WTC11 (cell line): ENCODE results near the gene BCAS1. TPM values are rescaled to one million over a fixed set of nuclear protein-coding genes. Genes with fewer than 3 reads are reported as not detected.

Experiments
- ATAC-seq: fragments of 200-7000 bp; cut with Tn5 transposase; 2 replicates; pipeline ENCODE4 v1.10.0; 2021; ENCODE audit warnings: mild to moderate bottlenecking, moderate library complexity
- CTCF ChIA-PET: fragments of 300-600 bp; sonication (Branson Sonifier 250); formaldehyde crosslinking; loops from one replicate; lab custom pipeline; 2021; ENCODE audit warnings: antibody characterized with exemption; lab: Charles Lee
- POLR2A ChIA-PET: fragments of 350-600 bp; sonication (Branson Sonifier 250); formaldehyde crosslinking; loops from one replicate; lab custom pipeline; 2021; ENCODE audit warnings: antibody characterized with exemption; lab: Charles Lee
- DNase-seq: peaks from one replicate; pipeline ENCODE4 v3.0.0; 2021; ENCODE audit warnings: low spot score
- H3K27ac Mint-ChIP-seq: 2 replicates; pipeline ENCODE4 v1.8.0; 2021; ENCODE audit warnings: mixed read lengths
- H3K27me3 Mint-ChIP-seq: 2 replicates; pipeline ENCODE4 v1.8.0; 2021; ENCODE audit warnings: low read depth, mild to moderate bottlenecking, moderate library complexity, mixed read lengths
- H3K36me3 Mint-ChIP-seq: 2 replicates; pipeline ENCODE4 v1.8.0; 2021; ENCODE audit warnings: mixed read lengths
- H3K4me1 Mint-ChIP-seq: 2 replicates; pipeline ENCODE4 v1.8.0; 2022; ENCODE audit warnings: mixed read lengths
- H3K4me3 Mint-ChIP-seq: 2 replicates; pipeline ENCODE4 v1.8.0; 2021; ENCODE audit warnings: mild to moderate bottlenecking, moderate library complexity, mixed read lengths
- H3K9me3 Mint-ChIP-seq: 2 replicates; pipeline ENCODE4 v1.8.0; 2021; ENCODE audit warnings: mixed read lengths
- CDX4 ChIP-seq: fragments of 250-450 bp; sonication (Bioruptor Pico); IDR thresholded peaks from 2 replicates; pipeline ENCODE4 v1.9.0; 2021; ENCODE audit warnings: moderate library complexity, mild to moderate bottlenecking, inconsistent platforms, borderline replicate concordance
- EMX1 ChIP-seq: fragments of 250-450 bp; sonication (Bioruptor Pico); IDR thresholded peaks from 2 replicates; pipeline ENCODE4 v1.8.0; 2021; ENCODE audit warnings: mild to moderate bottlenecking
- FOXJ3 ChIP-seq: sonication (generic); formaldehyde crosslinking; IDR thresholded peaks from 2 replicates; pipeline ENCODE4 v1.9.0; 2021; ENCODE audit warnings: missing genetic modification reagents, mild to moderate bottlenecking, borderline replicate concordance
- FOXP1 ChIP-seq: sonication (generic); formaldehyde crosslinking; IDR thresholded peaks from 2 replicates; pipeline ENCODE4 v1.8.0; 2022; ENCODE audit warnings: missing genetic modification reagents, mild to moderate bottlenecking, moderate library complexity, borderline replicate concordance
- HMGXB4 ChIP-seq: sonication (generic); formaldehyde crosslinking; IDR thresholded peaks from 2 replicates; pipeline ENCODE4 v1.8.1; 2023; ENCODE audit warnings: mild to moderate bottlenecking, moderate library complexity, missing genetic modification reagents
- NFATC4 ChIP-seq: fragments of 250-450 bp; sonication (Bioruptor Pico); IDR thresholded peaks from 2 replicates; pipeline ENCODE4 v1.9.0; 2021; ENCODE audit warnings: mild to moderate bottlenecking
- NFE2L1 ChIP-seq: sonication (generic); formaldehyde crosslinking; IDR thresholded peaks from 2 replicates; pipeline ENCODE4 v1.8.1; 2023; ENCODE audit warnings: missing genetic modification reagents
- PREB ChIP-seq: sonication (generic); formaldehyde crosslinking; IDR thresholded peaks from 2 replicates; pipeline ENCODE4 v1.8.1; 2022; ENCODE audit warnings: mild to moderate bottlenecking, missing genetic modification reagents, moderate library complexity, borderline replicate concordance
- SP1 ChIP-seq: sonication (generic); formaldehyde crosslinking; conservative IDR thresholded peaks from 2 replicates; pipeline ENCODE4 v1.8.1; 2022; ENCODE audit warnings: missing genetic modification reagents
- TEAD4 ChIP-seq: sonication (generic); formaldehyde crosslinking; IDR thresholded peaks from 2 replicates; pipeline ENCODE4 v1.8.0; 2022; ENCODE audit warnings: mild to moderate bottlenecking, missing genetic modification reagents
- ZBTB21 ChIP-seq: sonication (generic); formaldehyde crosslinking; IDR thresholded peaks from 2 replicates; pipeline ENCODE4 v1.8.1; 2023; ENCODE audit warnings: mild to moderate bottlenecking, missing genetic modification reagents, borderline replicate concordance
- ZNF121 ChIP-seq: sonication (generic); formaldehyde crosslinking; IDR thresholded peaks from 2 replicates; pipeline ENCODE4 v1.8.0; 2023; ENCODE audit warnings: missing genetic modification reagents
- ZNF232 ChIP-seq: sonication (generic); formaldehyde crosslinking; IDR thresholded peaks from 2 replicates; pipeline ENCODE4 v1.8.0; 2022; ENCODE audit warnings: mild to moderate bottlenecking, missing genetic modification reagents
- ZNF671 ChIP-seq: fragments of 250-450 bp; sonication (Bioruptor Pico); IDR thresholded peaks from 2 replicates; pipeline ENCODE4 v1.8.0; 2021; ENCODE audit warnings: mild to moderate bottlenecking
- total RNA-seq: library from RNA; stranded (reverse); gene quantifications from 3 replicates; pipeline ENCODE4 v1.2.3, GENCODE V29; 2021
- TF ChIP-seq, protein P1 (sequence below): sonication (generic); formaldehyde crosslinking; IDR thresholded peaks from 2 replicates; pipeline ENCODE4 v1.8.1; 2023; ENCODE audit warnings: mild to moderate bottlenecking, missing genetic modification reagents, moderate library complexity
- TF ChIP-seq, protein P2 (sequence below): fragments of 250-450 bp; sonication (Bioruptor Pico); IDR thresholded peaks from 2 replicates; pipeline ENCODE4 v1.8.0; 2021; ENCODE audit warnings: mild to moderate bottlenecking
- TF ChIP-seq, protein P3 (sequence below): sonication (generic); formaldehyde crosslinking; IDR thresholded peaks from 2 replicates; pipeline ENCODE4 v1.8.0; 2022; ENCODE audit warnings: mild to moderate bottlenecking, missing genetic modification reagents
- TF ChIP-seq, protein P4 (sequence below): sonication (generic); formaldehyde crosslinking; IDR thresholded peaks from 2 replicates; pipeline ENCODE4 v1.8.0; 2023; ENCODE audit warnings: mild to moderate bottlenecking, missing genetic modification reagents
- TF ChIP-seq, protein P5 (sequence below): fragments of 250-450 bp; sonication (Bioruptor Pico); conservative IDR thresholded peaks from 2 replicates; pipeline ENCODE4 v1.9.0; 2021; ENCODE audit warnings: mild to moderate bottlenecking
- TF ChIP-seq, protein P6 (sequence below): sonication (generic); formaldehyde crosslinking; IDR thresholded peaks from 2 replicates; pipeline ENCODE4 v1.8.1; 2023; ENCODE audit warnings: mild to moderate bottlenecking, missing genetic modification reagents, borderline replicate concordance

BCAS1 gene
- total RNA-seq, 1 experiment from 2014 or later, result 0.11 TPM

DNA sequence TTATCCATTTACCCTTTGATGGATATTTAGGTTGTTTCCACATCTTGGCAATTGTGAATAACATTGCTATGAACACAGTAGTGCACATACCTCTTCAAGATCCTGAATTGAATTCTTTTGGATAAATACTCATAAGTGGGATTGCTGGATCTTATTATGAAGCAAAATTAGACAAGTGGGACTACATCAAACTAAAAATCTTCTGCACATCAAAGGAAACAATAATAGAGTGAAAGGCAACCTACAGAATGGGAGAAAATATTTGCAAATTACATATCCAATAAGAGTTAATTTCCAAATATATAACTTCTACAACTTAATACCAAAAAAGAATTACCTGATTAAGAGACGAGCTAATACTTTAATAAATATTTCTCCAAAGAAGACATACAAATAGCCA, 38.4 kb upstream of the BCAS1 start:
- H3K27ac Mint-ChIP-seq, result no peak overlapping the region
- no peak for DNase-seq
- no peaks in the 10 kb centered on the region for H3K36me3 Mint-ChIP-seq
- no peak for TF ChIP-seq FOXP1 (CRISPR knock-in tag)
- no peak for TF ChIP-seq NFATC4 (CRISPR knock-in tag)
- TF ChIP-seq, protein P1, sequence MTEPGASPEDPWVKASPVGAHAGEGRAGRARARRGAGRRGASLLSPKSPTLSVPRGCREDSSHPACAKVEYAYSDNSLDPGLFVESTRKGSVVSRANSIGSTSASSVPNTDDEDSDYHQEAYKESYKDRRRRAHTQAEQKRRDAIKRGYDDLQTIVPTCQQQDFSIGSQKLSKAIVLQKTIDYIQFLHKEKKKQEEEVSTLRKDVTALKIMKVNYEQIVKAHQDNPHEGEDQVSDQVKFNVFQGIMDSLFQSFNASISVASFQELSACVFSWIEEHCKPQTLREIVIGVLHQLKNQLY (CRISPR knock-in tag), result no peak
- TF ChIP-seq TEAD4, result no peak
- no peak for TF ChIP-seq SP1
- no peak for TF ChIP-seq ZBTB21 (CRISPR knock-in tag)
- no peak for TF ChIP-seq ZNF121 (CRISPR knock-in tag)
- no peak for TF ChIP-seq FOXJ3 (CRISPR knock-in tag)
- TF ChIP-seq, protein P2, sequence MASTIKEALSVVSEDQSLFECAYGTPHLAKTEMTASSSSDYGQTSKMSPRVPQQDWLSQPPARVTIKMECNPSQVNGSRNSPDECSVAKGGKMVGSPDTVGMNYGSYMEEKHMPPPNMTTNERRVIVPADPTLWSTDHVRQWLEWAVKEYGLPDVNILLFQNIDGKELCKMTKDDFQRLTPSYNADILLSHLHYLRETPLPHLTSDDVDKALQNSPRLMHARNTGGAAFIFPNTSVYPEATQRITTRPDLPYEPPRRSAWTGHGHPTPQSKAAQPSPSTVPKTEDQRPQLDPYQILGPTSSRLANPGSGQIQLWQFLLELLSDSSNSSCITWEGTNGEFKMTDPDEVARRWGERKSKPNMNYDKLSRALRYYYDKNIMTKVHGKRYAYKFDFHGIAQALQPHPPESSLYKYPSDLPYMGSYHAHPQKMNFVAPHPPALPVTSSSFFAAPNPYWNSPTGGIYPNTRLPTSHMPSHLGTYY, result no peak
- no peak for TF ChIP-seq PREB
- TF ChIP-seq, protein P3, sequence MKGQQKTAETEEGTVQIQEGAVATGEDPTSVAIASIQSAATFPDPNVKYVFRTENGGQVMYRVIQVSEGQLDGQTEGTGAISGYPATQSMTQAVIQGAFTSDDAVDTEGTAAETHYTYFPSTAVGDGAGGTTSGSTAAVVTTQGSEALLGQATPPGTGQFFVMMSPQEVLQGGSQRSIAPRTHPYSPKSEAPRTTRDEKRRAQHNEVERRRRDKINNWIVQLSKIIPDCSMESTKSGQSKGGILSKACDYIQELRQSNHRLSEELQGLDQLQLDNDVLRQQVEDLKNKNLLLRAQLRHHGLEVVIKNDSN, result no peak
- TF ChIP-seq ZNF232, result no peak
- TF ChIP-seq, protein P4, sequence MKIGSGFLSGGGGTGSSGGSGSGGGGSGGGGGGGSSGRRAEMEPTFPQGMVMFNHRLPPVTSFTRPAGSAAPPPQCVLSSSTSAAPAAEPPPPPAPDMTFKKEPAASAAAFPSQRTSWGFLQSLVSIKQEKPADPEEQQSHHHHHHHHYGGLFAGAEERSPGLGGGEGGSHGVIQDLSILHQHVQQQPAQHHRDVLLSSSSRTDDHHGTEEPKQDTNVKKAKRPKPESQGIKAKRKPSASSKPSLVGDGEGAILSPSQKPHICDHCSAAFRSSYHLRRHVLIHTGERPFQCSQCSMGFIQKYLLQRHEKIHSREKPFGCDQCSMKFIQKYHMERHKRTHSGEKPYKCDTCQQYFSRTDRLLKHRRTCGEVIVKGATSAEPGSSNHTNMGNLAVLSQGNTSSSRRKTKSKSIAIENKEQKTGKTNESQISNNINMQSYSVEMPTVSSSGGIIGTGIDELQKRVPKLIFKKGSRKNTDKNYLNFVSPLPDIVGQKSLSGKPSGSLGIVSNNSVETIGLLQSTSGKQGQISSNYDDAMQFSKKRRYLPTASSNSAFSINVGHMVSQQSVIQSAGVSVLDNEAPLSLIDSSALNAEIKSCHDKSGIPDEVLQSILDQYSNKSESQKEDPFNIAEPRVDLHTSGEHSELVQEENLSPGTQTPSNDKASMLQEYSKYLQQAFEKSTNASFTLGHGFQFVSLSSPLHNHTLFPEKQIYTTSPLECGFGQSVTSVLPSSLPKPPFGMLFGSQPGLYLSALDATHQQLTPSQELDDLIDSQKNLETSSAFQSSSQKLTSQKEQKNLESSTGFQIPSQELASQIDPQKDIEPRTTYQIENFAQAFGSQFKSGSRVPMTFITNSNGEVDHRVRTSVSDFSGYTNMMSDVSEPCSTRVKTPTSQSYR (CRISPR knock-in tag), result no peak
- no peak for TF ChIP-seq ZNF671 (CRISPR knock-in tag)
- ChIA-PET CTCF (no interaction called here), POLR2A (no interaction called here)
- ATAC-seq, result no peak
- H3K4me3 Mint-ChIP-seq, result no peak overlapping the region
- H3K9me3 Mint-ChIP-seq, result no peaks in the 10 kb centered on the region
- no peaks in the 10 kb centered on the region; the same call in 1 of the 2 replicates for H3K27me3 Mint-ChIP-seq
- H3K4me1 Mint-ChIP-seq, result peaks cover 9% of the 10 kb centered on the region

GRCh38 chr20:54108326-54108642, 37.9 kb upstream of the BCAS1 start:
- no peak overlapping the region for H3K4me3 Mint-ChIP-seq
- TF ChIP-seq, protein P5, sequence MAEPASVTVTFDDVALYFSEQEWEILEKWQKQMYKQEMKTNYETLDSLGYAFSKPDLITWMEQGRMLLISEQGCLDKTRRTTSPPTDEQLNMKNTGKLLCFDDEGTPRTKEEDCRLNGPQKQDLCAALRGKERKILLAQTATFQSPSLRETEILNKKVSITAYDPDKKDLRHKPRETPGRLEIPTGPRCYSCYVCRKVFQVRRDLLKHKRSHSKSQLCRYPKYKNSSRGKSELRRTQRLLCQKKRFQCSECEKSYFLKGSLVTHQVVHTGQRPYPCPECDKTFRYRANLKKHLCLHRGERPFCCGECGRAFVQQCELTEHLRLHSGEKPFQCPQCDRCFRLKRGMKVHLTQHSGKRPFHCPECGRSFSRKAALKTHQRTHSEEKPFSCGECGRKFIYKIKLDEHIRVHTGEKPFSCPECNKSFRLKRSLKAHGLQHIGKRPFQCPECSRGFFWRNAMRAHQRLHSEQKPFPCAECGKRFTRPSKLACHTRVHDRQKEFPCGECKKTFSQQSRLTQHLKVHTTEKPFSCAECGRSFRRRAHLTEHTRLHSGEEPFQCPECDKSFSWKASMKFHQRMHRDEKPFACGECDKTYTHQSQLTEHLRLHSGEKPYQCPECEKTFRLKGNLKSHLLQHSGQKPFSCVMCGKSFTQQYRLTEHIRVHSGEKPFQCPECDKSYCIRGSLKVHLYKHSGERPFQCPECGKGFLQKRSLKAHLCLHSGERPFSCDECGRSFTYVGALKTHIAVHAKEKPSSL, result no peak
- TF ChIP-seq EMX1 (CRISPR knock-in tag) (no peak), NFATC4 (CRISPR knock-in tag) (no peak), CDX4 (CRISPR knock-in tag) (no peak), NFE2L1 (CRISPR knock-in tag) (no peak), HMGXB4 (no peak)
- TF ChIP-seq, protein P6, sequence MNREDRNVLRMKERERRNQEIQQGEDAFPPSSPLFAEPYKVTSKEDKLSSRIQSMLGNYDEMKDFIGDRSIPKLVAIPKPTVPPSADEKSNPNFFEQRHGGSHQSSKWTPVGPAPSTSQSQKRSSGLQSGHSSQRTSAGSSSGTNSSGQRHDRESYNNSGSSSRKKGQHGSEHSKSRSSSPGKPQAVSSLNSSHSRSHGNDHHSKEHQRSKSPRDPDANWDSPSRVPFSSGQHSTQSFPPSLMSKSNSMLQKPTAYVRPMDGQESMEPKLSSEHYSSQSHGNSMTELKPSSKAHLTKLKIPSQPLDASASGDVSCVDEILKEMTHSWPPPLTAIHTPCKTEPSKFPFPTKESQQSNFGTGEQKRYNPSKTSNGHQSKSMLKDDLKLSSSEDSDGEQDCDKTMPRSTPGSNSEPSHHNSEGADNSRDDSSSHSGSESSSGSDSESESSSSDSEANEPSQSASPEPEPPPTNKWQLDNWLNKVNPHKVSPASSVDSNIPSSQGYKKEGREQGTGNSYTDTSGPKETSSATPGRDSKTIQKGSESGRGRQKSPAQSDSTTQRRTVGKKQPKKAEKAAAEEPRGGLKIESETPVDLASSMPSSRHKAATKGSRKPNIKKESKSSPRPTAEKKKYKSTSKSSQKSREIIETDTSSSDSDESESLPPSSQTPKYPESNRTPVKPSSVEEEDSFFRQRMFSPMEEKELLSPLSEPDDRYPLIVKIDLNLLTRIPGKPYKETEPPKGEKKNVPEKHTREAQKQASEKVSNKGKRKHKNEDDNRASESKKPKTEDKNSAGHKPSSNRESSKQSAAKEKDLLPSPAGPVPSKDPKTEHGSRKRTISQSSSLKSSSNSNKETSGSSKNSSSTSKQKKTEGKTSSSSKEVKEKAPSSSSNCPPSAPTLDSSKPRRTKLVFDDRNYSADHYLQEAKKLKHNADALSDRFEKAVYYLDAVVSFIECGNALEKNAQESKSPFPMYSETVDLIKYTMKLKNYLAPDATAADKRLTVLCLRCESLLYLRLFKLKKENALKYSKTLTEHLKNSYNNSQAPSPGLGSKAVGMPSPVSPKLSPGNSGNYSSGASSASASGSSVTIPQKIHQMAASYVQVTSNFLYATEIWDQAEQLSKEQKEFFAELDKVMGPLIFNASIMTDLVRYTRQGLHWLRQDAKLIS (CRISPR knock-in tag), result no peak

More at GRCh38 chr20:54108326-54108642, 37.9 kb upstream of the BCAS1 start:
- Mint-ChIP-seq H3K27ac (no peak overlapping the region), H3K36me3 (no peaks in the 10 kb centered on the region), H3K4me1 (peaks cover 5% of the 10 kb centered on the region), H3K9me3 (no peaks in the 10 kb centered on the region), H3K27me3 (no peaks in the 10 kb centered on the region; the same call in 1 of the 2 replicates)
- DNase-seq (no peak), ATAC-seq (no peak)
- CTCF ChIA-PET, result no interaction called here
- POLR2A ChIA-PET, result no interaction called here
